HG02938 (cell line): ENCODE results near the gene TMEM185B.
"Not testable (repeated sequence)": the region's sequence is repeated elsewhere in the genome, so short reads cannot be mapped to it uniquely, and the experiment has no call there.

ENCODE experiments used
- ATAC-seq: cut with Tn5 transposase; IDR thresholded peaks from one replicate; pipeline ENCODE4 v1.9.1; 2021; ENCODE audit warnings: mild to moderate bottlenecking, moderate library complexity; ENCODE audit not compliant: unreplicated experiment

The TMEM185B gene

DNA sequence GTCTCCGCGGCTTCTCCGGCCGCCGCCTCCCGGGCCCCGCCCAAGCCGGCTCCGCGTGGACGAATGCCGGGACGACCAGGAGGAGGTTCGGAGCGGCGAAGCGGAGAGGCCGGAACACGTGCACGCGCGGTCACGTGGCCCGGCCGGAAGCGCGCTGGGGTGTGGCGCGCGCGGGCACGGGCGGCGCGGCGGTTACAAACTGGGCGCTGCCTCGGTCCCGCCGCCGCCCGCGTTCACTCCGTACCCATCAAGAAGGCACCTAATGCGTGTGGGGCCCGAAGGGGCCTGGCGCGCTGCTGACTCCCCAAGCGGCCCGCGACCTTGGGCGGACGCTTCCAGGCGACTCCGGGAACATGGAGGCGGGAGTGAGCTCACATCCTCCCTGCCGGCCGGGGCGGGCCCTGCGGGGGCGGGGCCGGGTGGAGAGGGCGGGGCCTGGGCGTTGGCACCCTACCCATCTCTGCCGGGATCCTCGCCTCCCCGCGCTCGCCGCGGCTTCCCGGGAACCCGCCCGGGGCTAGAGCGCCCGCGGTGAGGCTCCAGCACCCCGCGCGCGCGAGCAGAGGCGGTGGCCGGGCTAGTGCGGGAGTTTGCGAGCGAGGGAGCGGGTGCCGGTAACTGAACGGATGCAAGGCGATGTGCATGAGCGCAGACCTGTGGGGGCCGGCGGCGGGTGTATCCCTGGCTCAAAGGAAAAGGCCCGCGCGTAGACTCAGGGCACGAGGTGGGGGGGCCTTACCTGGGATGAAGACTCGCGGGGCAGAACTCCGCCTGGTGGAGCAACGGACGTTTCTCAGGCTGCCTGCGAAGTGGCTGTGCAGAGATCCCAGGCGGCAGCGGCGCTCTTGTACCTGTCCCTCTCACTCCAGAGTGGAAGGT is at the start of gene TMEM185B:
Gene TMEM185B, minus strand, starts transcription at position 367 of the 879 bp plus-strand sequence. CDS start 424 bp downstream, outside the sequence.
- ATAC-seq = peak; percentile 76

DNA sequence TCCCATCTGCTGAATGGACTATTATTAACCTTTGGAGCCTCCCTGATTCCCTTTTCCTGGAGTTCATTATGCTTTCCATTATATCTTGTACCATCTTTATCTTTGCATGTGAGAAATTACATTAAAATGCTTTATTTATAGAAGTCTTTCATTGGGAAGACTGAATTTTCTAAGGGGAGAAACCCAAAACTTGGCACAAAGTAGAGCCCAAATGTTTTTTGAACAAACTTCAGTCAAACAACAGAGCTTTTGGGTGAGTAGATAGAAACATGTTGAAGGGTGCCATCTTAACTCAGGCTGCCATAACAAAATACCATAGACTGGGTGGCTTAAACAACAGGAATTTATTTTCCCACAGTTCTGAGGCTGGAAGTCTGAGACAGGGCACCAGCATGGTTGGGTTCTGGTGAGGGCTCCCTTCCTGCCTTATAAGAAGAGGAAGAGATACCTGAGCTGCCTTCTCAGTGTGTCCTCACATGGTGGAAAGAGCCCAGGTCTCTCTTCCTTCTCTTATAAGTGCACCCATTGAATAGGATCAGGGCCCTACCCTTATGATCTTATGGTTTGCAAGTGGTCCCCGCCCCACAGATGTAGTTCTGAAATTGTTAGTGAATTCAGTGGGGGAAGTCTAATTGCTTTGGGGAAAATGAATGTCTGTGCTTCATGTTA is 48.6 kb upstream of the TMEM185B start:
- no peak for ATAC-seq

DNA sequence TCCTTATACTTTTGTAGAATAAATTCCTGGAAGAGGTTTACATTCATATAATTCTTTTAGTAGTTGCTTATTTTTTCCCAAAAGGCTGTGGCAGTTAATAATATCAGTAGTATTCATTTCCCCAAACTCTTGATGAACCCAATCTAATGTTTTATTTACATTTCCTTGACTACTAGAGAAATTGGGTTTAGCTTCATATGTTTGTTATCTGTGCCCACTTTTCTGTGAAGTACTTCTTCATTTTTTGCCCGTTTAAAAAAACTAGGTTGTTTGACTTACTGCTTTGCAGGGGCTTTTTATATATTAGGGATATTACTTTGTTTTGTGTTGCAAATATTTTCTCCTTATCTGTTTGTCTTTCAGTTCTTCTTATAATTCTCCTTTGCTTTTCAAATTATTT is 46.6 kb upstream of the TMEM185B start:
- no peak for ATAC-seq

DNA sequence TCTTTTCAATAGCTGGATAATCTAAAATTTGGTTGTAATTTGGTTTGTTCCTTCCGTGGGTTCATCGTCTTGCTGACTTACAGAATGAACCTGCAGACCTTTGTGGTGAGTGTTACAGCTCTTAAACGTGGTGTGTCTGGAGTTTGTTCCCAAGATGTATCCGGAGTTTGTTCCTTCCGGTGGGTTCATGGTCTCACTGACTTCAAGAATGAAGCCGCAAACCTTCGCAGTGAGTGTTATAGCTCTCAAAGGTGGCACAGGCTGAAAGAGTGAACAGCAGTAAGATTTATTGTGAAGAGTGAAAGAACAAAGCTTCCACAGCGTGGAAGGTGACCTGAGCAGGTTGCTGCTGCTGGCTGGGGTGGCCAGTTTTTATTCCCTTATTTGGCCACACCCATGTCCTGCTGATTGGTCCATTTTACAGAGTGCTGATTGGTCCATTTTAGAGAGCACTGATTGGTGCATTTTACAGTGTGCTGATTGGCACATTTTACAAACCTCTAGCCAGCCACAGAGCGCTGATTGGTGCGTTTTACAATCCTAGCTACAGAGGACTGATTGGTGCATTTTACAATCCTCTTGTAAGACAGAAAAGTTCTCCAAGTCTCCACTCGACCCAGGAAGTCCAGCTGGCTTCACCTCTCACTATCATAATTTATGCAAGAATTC is 46.0 kb upstream of the TMEM185B start:
- no peak for ATAC-seq

DNA sequence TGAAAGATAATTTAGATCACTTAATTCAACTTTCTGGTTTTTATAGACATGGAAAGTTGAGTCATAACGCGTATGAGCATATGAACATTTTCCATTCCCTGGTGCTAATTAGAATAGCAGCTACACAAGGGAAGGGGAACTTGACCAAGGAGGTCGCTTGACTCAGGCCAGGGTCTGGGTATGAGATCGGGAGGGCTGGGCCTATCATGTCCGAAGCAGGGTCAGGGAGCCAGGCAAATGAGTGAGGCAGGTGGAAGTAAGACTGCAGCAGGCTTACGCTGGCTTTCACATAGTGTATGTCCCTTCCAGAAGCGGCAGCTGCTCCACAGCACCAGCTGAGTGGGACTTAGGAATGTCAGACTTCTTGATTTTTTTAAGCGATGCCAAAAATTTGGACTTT is 44.1 kb upstream of the TMEM185B start:
- no peak for ATAC-seq

DNA sequence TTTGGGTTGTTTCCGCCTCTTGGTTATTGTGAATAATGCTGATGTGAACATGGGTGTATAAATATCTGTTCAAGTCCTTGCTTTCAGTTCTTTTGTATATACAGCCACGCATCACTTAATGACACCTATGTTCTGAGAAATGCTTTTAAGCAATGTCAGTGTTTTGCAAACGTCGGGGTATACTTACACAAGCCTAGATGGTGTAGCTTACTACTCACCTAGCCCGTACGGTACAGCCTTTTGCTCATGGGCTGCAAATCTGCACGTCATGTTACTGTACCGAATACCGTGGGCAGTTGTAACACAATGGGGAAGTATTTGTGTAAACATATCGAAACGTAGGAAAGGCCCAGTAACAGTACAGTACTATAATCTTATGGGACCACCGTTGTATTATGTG is 41.8 kb upstream of the TMEM185B start:
- peak; percentile 48 for ATAC-seq

DNA sequence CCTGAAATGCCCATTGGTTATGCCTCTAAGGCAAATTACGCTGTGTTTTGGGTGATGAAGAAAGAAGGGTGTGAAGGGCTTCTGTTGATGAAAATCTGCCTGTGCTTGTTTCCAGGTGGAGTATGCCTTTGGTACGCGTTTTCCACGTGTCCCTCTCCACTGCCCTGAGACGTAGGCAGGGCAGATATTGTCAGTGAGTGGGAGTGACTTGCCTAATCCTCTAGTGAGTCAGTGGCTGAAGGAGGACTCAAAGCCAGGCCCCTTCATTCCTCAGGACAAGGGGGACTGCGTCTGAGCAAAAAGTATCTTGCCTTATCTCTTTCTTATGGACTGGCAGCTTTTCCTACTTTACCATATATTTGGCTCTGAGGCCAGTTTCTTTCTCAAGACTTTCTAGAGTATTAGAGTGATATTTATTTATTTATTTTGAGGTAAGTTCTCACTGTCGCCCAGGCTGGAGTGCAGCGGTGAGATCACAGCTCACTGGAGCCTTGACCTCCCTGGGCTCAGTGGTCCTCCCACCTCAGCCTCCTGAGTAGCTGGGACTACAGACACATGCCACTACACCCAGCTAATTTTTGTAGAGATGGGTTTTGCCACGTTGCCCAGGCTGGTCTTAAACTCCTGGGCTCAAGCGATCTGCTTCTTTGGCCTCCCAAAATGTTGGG is 39.7 kb upstream of the TMEM185B start:
- ATAC-seq = no peak

DNA sequence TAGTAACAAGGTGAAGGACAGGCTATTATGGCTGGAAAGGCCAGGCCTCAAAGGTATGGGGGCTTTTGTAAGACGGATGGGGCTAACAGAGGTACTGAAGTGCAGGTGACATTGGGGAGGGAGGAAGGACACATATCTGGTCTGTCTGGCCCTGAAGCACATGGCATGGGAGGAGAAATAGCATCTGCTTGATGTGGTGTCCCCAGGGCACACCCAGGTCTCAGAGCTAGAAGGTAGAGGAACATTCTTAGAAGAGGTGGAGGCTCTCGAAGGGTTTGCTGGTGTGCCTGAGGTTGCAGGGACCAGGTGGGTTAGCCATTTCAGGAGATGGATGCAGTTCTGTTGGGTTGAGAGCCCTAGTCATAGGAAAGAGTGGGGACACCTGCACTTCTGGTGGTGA is 39.0 kb upstream of the TMEM185B start:
- no peak for ATAC-seq

DNA sequence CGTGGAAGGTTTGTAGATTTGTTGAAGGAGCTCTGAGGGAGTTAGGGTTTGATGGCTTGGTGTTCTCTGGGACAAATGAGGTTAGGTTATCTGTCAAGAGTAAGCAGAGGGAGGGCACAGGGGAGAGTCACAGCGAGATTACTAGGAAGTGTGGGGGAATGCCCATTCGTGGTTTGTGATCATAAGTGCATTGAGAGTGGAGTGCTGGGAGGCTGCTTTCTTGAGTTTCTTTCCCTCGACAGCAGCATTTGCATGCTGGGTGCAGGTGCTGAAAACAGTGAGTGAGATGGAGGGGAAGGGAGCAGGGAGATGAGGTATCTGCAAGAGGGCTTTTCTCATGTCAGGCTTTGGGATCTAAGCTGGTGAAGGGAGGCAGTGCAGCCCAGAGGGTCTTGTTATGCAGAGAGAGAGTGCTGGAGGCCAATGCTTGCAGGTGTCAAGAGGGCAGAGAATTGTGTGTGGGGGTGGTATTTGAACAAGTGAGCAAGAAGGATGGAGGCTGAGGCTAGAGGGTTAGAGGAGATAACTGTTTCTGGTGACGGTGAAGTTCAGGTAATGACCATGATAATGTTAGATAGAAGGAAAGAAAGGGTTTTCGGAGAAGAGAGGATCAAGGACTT is 38.3 kb upstream of the TMEM185B start:
- ATAC-seq = peak; percentile 56

DNA sequence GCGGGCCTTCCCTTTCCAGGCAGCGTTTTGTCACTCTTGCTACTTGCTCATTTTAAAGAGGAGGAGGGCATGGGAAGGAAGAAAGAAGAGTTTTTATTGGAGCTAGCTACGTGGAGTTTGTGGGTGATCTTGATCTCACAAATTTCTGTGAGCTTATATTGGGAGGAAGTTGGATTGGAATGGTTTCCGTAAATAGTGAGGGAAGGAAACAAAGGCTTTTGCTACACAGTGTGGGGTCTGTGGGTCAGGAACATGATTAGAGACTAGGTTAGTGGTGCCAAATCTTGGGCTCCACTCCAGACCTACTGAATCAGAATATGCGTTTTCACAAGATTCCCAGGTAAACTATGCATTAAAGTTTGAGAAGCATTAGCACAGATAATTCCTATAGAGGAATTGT is 37.5 kb upstream of the TMEM185B start:
- ATAC-seq = no peak

DNA sequence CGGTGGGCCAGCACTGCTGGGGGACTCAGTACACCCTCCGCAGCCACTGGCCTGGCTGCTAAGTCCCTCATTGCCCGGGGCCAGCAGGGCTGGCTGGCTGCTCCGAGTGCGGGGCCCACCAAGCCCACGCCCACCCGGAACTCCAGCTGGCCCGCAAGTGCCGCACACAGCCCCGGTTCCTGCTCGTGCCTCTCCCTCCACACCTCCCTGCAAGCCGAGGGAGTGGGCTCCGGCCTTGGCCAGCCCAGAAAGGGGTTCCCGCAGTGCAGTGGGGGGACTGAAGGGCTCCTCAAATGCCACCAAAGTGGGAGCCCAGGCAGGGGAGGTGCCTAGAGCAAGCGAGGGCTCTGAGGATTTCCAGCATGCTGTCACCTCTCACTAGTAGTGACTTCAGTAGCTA is 36.7 kb upstream of the TMEM185B start:
- not testable (repeated sequence) for ATAC-seq

DNA sequence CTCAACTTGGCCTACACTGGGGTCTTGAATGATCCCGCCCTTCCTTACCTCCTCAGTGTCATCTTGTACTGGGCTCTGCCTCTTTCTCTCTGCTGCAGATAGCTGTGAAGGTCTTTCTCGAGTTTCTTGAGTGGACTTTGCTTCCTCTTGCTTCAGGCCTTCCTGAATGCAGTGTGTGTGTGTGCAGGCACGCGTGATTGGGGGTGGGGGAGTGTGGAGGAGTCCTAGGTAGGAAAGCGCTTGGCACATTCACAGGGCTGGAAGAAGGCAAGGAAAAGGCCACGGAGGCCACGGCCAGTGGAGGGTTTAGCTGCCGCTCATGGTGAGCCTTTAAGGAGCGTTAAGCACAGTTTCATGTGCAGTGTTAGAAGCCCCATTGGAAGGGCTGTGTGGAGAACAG is 35.0 kb upstream of the TMEM185B start:
- no peak for ATAC-seq

DNA sequence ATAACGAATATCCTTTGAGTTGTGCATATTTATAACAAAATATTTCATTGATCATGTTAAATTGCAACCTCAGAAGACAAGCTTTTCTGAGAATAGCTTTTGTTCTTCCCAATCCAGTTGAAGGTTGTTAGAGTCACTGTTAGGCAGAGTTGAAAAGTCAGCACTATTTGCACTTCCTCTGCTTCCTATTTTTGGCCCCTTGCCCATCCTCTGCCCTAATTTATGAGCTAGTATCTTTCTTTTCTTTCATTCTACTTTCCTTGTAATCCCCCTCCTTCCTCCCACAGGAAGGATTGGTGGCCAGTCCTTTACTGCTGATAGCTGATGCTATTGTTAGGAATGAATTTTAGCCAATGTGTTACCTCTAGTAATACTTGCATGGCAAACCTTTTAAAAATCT is 34.3 kb upstream of the TMEM185B start:
- ATAC-seq = no peak

DNA sequence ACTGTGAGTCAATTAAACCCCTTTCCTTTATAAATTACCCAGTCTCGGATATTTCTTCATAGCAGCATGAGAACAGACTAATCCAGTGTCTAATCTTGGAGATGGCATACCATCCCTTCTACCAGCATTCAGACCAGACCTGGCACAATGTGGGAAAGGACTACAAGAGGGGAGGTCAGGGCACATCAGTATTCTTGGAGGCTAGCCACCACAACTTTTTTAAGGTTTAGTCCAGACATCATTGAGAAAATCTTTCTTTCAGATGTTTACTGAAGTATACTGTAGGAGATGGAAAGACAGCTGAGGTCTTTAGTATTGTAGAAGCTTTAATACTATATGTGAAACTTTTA is 33.4 kb upstream of the TMEM185B start:
- ATAC-seq = no peak

DNA sequence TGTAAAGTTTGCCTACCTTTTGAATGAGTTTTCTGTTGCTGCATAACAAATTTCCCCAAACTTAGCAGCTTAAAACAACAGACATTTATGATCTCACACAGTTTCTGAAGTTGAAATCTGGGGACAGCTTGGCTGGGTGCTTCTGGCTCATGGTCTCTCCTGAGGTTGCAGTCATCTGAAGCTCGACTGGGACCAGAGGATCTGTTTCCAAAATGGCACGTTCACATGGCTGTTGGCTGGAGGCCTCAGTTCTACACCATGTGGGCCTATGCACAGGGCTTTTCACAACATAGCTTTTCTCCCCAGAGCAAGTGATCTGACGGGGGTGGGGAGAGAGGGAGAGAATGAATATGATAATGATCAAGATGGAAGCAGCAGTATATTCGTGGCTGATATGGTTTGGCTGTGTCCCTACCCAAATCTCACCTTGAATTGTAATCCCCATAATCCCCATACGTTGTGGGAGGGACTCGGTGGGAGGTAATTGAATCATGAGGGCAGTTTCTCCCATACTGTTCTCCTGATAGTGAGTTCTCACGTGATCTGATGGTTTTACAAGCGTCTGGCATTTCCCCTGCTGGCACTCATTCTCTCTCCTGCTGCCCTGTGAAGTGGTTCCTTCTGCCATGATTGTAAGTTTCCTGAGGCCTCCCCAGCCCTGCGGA is 32.9 kb upstream of the TMEM185B start:
- ATAC-seq = no peak

DNA sequence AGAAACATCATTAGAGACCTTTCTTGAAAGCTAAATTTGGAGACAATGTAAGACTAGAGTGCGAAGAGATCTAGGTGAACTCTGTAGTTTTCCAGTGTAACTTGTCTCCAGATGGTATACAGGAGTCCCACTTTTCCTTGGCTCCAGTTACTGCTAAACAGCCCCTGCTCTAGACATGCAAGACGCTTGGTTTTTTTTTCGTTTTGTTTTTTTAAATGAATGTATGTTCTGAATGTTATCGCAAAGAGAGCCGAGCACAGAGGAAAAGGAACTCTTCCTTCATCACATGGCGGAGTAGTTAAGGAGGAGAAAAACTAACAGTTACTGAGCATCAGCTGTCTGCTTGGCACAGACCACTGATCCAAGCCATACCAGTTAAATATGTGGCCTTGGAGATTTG is 31.9 kb upstream of the TMEM185B start:
- no peak for ATAC-seq

DNA sequence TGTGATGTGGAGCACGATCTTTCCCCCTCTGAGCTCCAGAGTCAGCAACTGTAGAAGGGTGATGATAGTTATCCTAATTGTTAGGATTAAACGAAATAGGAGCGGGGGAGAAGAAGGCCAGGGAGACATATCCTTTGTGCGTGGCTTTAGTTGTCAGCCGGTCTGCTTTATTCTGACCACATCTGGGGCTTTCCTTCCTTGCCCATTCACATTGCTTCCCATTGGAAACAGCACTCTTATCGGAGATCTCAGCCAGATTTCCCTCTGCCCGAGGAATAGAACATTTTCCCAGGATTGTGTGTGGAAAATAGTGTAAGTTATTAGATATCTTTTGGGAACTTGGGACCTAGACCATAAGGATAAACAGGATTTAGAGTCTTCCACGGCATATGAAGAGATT is 31.0 kb upstream of the TMEM185B start:
- ATAC-seq = no peak

DNA sequence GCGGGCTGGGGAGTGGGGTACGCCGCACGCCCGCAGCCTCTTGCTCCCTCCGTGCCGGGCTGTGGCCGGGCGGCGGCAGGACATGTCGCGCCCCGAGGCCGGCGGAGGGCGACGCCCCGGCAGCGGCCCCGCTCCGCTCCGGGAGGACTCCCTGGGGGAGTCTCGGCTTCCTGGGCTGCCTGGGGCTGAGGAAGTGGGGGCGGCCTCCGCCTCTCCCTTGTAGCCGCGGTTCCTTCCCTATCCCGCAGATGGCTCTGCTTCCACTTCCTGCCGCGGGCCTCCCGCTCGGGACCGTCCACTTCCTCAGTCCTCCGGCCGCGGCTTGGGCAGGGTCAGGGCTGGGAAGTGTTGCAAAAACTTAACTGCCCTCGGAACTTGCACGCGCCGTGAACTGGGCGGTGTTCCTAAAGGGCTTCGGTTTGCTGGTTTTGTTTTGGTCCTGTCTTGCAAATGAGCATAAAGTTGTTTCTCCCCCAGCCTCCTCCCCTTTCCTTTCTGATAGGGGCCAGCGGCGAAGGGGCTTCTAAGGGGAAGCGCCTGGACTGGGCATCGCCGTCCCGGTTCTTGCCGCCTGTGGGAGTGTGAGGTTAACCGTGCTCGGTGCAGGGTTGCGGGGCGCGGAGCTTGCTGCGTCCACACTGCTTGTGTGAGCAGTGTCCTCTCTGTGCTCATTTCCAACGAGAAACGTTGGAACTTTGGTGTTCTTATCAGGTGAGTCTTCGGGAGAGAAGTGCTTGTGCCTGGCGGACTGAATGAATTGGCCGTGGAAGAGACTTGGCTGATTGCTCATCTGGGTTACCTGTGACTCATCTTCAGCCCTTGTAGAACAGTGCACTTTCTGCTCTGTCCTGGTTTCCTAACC is 30.1 kb upstream of the TMEM185B start:
- peak; percentile 26 for ATAC-seq

DNA sequence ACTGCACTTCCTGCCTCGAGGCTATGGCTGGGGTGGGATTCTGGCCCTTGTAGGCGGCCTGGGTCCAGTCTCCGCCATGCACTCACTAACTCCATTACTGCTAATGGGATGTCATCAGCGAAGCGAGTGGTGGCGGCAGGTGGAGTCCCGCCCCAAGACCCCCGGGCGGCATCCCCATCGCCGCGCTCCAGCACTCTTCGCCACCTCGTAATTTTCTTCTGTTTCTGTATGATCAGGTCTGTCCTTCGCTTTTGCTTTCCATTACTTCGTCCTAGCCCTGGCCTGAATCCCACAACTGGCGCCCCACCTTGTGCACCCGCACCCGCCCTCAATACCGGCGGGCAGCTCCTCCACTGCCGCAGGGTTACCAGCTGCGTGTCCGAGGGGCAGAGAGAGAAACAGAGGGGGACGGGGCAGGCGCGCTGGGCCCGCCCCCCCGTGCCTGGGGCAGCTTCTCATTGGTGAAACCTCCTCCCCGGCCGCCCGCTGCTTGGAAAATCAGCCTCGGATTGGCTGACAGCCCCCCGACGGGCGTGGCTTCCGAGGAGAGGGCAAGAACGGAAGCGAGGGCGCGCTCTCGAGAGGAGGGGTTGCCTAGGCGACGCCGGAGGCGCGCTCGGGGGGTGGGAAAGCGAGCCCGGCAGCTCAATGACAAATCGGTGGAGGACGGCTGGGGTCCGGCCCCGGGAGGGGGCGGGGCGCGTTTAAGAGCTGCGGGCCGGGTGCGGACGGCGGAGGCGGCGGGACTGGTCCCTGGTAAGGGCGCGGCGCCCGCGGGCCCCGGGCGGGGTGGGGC is 29.2 kb upstream of the TMEM185B start, which contains the start of gene RALB:
Gene RALB, plus strand, starts transcription at position 628 of the 796 bp plus-strand sequence. CDS start 25,813 bp downstream, outside the sequence.
- ATAC-seq = peak; percentile 87
